Stimulated activated CD4-positive, alpha-beta T cell treated with anti-CD3 and anti-CD28 coated beads, Interleukin-15, amount 100 ng/mL, for 24 hours (primary cell): Measurements from ENCODE around the gene DNAH17.

Experiments
- DNase-seq: peaks from one replicate; pipeline ENCODE4 v3.0.0-alpha.2; 2020

The DNAH17 gene

GRCh38 chr17:78381601-78382232 lies 195.5 kb downstream of the DNAH17 start:
- peak; percentile 69 for DNase-seq

GRCh38 chr17:78380370-78380769 lies 196.8 kb downstream of the DNAH17 start:
- DNase-seq = no peak

- DNase-seq = no peak
These were observed 198.1 kb downstream of the DNAH17 start for GRCh38 chr17:78379131-78379491.

DNA sequence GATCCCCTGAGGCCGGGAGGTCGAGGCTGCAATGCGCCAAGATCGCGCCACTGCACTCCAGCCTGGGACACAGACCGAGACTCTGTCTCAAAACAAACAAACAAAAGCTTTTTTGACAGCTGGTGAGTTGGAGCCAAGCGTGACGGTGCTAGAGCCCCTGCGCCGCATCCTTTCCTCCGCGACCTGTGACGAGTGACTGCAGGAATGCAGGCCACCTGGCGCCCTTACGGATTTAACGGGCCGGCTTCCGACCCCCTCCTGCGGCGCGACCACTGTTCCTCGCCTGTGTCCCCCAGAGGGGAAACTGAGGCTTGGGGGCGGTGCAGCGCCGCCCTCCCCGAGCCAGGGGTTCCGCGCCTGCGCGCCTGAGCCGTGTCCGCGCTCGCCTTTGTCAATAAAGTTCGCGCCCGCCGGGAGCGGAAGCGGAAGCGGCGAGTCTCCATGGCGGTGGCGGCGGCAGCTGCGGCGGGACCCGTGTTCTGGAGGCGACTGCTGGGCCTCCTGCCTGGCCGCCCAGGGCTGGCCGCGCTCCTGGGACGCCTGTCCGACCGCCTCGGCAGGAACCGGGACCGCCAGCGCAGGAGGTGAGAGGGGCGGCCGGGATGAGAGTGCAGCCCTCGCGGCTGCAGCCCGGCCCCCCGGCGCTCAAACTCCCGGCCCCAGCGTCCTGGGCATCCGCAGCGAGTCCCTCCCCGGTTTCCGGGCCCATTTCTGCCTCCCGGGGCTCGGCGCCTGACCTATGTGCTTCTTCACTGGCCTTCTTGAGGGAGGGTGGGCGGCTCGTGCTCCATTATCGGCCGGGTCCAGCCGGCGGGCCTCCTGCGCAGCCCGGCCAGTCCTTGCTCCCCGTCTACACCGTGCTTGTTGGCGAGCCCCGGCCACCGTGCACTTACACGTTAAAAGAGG lies 198.7 kb downstream of the DNAH17 start, which contains the start of gene PGS1:
TSS of gene PGS1 (plus strand) at position 425 of the 906 bp plus-strand sequence. CDS start at position 442, 17 bp downstream.
- peak; percentile 88 for DNase-seq

GRCh38 chr17:78377858-78378224 lies 199.4 kb downstream of the DNAH17 start:
- DNase-seq = peak; percentile 18

DNA sequence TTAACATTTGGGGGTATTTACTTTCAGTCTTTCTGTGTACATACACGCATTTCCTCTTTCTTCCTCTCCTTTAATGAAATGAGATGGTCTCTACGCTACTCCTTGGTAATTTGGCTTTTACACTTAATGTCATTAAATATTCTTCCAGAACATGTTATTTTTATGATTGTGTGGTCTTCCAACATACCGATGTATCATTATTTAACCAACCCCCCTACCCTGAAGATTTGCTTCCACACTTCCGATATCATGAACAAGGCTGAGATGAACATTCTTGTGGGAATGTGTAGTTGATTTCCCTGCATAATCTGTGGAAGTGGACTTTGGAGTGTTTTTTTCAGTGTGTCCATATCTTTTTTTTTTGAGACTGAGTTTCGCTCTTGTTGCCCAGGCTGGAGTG lies 201.0 kb downstream of the DNAH17 start:
- no peak for DNase-seq

DNA sequence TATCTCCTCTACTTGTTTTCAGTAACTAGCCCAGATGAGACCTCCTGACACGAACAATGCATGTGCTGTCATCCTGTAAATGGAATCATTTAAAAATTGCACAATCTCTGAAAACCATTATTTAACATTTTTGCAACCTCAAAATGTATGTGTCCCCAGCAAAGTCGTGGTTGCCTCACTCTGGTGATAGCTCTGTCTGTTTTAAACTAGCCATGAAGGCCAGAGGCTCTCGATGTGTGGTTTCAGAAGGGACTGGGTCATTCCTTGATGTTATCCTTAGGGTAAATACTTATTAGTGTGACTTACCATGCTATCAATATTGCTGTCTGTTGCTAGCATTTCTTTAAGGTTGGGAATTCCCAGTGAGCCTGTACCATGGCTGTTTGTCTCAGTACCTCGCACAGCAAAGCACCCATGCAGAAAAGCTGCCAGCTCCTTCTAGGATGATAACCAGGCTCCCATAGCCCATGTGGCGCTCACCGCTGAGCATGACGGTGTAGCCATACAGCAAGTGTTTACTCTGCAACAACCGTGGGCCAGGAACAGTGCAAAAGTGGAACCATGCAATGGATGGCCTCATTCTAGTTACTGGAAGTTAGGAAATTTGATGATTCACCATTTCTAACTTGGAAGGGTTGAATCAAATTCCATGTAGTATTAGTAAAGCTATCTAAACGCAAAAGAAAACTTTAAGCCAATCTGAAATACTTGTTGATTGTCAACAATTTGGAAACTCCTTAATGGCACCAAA lies 201.6 kb downstream of the DNAH17 start:
- no peak for DNase-seq

DNA sequence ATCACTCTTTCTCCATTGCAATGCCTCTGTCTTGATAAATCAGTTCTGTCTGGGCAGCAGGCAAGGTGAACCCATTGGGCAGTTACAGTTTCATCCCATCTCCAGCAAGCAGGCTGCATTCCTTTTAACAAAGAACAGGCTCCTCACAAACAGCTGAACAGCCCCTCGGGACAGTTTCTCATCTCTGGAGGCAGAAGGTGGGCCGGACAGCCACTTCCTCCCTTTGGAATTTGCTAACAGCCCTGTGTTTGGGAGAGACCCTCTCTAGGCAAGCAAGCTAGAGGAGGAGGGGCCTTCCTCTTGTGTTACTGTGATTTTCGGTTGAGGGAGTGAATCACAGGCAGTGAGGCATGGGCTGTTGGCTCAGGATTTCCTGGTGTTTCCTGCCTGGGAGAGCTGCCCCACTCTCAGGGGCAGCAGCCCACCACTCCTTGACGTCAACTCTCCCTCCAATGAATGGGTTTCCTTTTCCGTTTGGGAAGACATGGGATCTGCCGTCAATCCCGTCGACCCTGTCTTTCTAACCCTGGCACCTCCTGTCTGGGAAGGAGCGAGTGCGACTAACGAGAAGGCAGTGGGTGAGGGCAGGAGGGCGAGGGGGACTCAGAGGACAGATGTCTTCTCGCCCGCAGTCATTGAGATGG lies 202.4 kb downstream of the DNAH17 start:
- no peak for DNase-seq

GRCh38 chr17:78374189-78374588 lies 203.0 kb downstream of the DNAH17 start:
- no peak for DNase-seq
